H1 (cell line): ENCODE data around the gene SLC24A5. TPM values are rescaled to one million over a fixed set of nuclear protein-coding genes. Genes with fewer than 3 reads are reported as not detected.

Experiments
- CTBP2 ChIP-seq: IDR thresholded peaks from 2 replicates; pipeline ENCODE4 v1.7.0; 2011; ENCODE audit warnings: borderline replicate concordance, mild to moderate bottlenecking, moderate library complexity, mixed read lengths, low read length; ENCODE audit not compliant: insufficient read depth, insufficient read length
- NANOG ChIP-seq: IDR thresholded peaks from 2 replicates; pipeline ENCODE4 v1.6.1; 2011; ENCODE audit warnings: low read length, low read depth, mild to moderate bottlenecking, inconsistent platforms; ENCODE audit not compliant: insufficient read depth, poor library complexity, severe bottlenecking
- SIN3A ChIP-seq, 2 experiments: IDR thresholded peaks in 1 of 2; conservative IDR thresholded peaks in 1 of 2; 2 replicates each; pipeline ENCODE4 v1.6.1; 2011 to 2012; ENCODE audit warnings: low read length in 2 of 2, improper control_type of control experiment in 1 of 2, low read depth in 1 of 2, mild to moderate bottlenecking in 1 of 2
- polyA plus RNA-seq, 7 experiments: library from polyadenylated mRNA; depleted of rRNA in 3 of 7; stranded (reverse) in 5 of 7; unstranded in 2 of 7; fragments of >200 nt in 5 of 7; fragments of 200-250 nt in 2 of 7; gene quantifications; 1 replicate in 5 of 7; 2 replicates in 1 of 7; 4 replicates in 1 of 7; pipeline versions ENCODE4 v1.2.1 to v1.2.3, GENCODE V29; 2011 to 2013; ENCODE audit warnings: missing spikeins in 2 of 7, mixed read lengths in 2 of 7
- total RNA-seq: library from RNA; stranded (reverse); fragmentation: NEBNext Ultra II Directional; extraction: Animal tissue kit (Norgen Biotek cat#: 25700); gene quantifications from 2 replicates; pipeline ENCODE4 v1.2.1, GENCODE V29; 2021

SLC24A5 gene
- total and polyA plus RNA-seq, 2 of the 8 experiments (the other 6 are each of a cell fraction or from before 2014, with no cell fraction given): not detected

DNA sequence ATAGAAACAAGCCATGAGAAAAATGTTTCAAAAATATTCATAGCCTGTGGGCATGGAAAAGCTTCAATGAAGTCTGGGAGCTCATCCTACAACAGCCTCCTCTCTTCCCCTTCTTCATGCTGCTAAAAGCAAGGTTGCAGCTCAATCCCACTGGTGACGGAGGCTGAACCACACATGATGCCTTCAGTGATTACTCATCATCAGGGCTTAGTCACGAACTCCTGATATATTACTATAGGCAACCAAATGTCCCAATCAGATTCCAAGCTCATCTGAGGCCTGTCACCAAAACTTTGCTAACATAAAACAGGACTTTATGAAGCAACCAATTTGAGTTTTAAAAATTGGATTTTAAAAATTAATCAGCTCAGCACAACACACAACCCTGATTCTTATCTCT, 24.0 kb upstream of the SLC24A5 start (continued):
- TF ChIP-seq NANOG: no peak
- no peak for TF ChIP-seq CTBP2
- no peak for TF ChIP-seq SIN3A (conservative IDR thresholded peaks at IDR 0.05 in 1 of 2, IDR thresholded peaks at IDR 0.05 in 1 of 2; ENCODE audit: low read depth in 1 of 2, low read length in 2 of 2)
